Measurements from ENCODE around the gene ACOXL.

ACOXL gene

DNA sequence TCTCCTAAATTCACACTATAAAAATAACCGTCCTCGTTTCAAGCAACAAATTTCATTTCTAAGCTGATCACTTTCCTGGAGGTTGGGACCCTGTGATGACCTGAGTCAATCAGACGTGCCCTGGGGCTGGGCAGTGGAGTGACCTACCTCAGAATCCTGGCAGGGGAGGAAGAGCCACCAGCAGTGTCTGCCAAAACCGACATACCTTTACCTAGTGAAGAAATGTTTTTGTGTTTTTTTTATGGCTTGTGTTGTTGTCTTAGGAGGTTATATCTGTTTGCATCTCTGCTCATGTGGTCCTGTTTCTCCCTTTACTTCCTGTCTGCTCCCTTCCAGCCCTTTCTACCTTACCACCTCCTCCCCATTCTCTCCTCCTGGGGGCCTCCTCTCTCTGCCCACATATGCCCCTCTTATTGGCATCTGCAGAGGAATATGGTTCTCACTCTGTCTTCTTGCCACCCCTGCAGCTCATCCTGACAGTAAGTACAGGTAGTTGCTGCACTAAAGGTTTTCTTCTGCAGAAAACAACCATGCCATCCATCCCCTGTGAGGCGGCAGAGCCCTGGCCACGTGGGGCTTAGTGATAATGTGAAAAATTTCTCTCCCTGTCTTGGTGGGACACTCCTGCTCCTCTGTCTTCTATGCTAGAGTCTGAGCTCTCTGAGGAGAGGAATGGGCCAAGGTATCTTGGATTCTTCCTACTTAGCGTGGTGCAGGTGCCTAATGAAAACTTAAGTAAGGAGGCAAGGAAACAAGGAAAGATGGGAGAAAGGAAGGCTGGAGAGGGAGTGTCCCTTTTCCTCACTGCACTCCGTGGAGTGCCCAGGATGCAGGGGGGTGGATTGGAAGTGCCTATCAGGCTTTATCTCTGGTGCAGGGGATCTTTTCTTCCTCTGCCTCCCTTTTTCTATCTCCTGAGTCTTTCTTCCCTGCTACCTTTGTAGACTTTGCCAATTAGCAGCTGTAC is 15.4 kb downstream of the ACOXL start:
- TF ChIP-seq, protein P1, sequence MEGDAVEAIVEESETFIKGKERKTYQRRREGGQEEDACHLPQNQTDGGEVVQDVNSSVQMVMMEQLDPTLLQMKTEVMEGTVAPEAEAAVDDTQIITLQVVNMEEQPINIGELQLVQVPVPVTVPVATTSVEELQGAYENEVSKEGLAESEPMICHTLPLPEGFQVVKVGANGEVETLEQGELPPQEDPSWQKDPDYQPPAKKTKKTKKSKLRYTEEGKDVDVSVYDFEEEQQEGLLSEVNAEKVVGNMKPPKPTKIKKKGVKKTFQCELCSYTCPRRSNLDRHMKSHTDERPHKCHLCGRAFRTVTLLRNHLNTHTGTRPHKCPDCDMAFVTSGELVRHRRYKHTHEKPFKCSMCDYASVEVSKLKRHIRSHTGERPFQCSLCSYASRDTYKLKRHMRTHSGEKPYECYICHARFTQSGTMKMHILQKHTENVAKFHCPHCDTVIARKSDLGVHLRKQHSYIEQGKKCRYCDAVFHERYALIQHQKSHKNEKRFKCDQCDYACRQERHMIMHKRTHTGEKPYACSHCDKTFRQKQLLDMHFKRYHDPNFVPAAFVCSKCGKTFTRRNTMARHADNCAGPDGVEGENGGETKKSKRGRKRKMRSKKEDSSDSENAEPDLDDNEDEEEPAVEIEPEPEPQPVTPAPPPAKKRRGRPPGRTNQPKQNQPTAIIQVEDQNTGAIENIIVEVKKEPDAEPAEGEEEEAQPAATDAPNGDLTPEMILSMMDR (IDR thresholded peaks at IDR 0.05; ENCODE audit: low read depth, low read length), result no peak
- no peak overlapping the region for H3K4me3 ChIP-seq (ENCODE audit: low read depth, low read length)

DNA sequence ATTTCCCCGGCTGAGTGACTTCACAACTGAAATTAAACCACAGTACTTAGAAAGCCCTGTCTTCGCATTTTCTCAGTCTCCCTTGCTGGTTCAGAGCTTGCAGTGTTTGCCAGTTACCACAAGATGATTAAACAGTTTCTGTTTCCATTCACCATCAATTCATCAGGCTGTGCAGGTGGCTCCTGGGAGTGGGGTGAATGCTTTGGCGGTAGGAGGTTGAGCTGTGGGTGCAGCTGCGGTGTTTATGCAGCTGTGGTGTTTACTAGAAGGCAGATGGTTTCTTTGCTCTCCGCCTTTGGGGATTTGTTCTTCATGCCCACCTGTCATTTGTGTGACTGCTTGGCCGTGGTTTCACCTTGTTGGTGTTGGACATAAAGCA is 16.1 kb downstream of the ACOXL start:
- TF ChIP-seq, protein P1 (IDR thresholded peaks at IDR 0.05; ENCODE audit: low read depth, low read length), result no peak
- no peak overlapping the region for H3K4me3 ChIP-seq (ENCODE audit: low read depth, low read length)

DNA sequence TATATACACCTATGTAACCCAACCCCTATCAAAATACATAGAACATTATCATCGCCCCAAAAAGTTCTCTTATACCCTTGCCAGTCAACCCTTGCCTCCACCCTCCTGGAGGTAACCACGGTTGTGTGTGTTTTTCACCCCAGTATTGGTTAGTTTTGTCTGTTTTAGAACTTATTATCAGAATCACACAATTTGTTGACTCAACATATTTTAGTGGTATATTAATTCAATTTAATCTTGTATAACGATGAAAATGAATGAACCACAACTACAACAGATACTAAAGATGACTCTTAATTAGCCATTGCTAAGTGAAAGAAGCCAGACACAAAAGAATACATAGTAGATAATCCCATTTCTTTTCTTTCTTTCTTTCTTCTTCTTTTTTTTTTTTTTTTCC is 19.3 kb downstream of the ACOXL start:
- H3K4me3 ChIP-seq (ENCODE audit: low read depth, low read length), result no peak overlapping the region
- TF ChIP-seq, protein P1 (IDR thresholded peaks at IDR 0.05; ENCODE audit: low read depth, low read length), result no peak

DNA sequence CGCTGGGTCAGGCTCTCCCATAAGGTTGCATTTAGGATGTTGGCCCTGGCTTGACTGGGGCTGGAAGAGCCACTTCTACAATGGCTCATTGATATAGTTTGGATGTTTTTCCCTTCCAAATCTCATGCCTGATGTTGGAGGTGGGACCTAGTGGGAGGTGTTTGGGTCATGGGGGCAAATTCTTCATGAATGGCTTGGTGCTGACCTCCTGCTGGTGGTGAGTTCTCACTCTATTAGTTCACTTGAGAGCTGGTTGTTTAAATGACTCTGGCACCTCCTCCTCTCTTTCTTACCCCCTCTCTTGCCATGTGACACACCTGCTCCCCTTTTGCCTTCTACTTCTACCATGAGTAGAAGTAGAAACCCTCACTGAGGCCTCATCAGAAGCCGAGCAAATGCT is 20.5 kb downstream of the ACOXL start:
- TF ChIP-seq, protein P1 (IDR thresholded peaks at IDR 0.05; ENCODE audit: low read depth, low read length), result no peak
- H3K4me3 ChIP-seq (ENCODE audit: low read depth, low read length), result no peak overlapping the region

DNA sequence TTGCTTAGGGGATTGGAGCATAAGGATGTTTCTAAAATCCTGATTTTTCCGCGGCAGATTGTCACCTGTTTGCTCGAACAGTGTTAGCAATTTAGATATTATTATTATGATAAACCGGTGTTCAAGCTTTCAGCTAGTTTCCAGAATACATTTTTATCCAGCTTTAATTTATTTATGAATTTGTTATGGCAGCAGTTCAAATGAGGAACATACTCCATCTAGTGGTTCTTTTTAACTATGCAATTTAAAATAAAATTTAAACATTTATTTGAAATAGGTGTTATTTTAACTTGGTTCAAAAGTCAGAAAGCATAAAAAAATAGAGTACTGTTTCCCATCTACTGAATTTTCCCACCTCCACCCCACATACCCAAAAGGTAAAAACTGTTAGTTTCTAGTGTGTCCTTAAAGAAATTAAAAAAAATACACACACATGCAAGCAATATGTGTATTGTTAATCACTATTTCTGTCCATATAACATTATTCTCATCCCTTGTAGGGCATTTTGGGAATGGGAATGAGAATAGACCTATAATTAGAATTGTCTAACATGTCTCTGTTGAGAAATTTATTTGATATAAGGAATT is 23.2 kb downstream of the ACOXL start:
- H3K4me3 ChIP-seq (ENCODE audit: low read depth, low read length), result no peak overlapping the region
- TF ChIP-seq, protein P1 (IDR thresholded peaks at IDR 0.05; ENCODE audit: low read depth, low read length), result no peak; the same call in 1 of the 2 replicates

DNA sequence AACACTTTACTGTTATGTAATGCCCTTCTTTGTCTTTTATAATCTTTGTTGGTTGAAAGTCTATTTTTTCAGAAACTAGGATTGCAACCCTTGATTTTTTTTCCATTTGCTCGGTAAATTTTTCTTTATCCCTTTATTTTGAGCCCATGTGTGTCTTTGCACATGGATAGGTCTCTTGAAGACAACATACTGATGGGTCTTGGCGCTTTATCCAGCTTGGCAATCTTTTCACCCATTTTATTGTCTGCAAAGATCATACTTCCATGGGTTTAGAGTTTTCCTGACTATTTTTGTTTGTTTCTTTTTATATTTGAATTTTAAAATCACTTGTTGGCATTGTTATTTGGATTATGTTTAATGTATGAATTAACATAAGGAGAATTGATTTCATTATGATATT is 27.0 kb downstream of the ACOXL start:
- no peak overlapping the region for H3K4me3 ChIP-seq (ENCODE audit: low read depth, low read length)
- TF ChIP-seq, protein P1 (IDR thresholded peaks at IDR 0.05; ENCODE audit: low read depth, low read length), result no peak

DNA sequence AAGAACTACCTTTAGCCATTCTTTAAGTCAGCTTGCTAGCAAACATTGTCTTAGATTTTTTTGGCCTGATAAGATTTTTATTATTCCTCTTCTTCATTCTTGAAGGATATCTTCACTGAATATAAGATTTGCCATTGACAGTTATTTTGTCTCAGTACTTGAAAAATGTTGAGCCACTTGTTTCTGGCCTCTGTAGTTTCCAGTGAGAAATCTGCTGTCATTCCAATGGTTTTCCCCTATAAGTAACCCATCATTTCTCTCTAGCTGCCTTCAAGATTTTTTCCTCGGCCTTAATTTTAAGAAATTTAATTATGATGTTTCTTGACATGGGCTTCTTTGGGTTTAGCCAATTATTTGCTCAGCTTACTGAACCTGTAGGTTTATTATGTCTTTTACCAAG is 32.6 kb downstream of the ACOXL start:
- TF ChIP-seq, protein P1 (IDR thresholded peaks at IDR 0.05; ENCODE audit: low read depth, low read length), result no peak
- H3K4me3 ChIP-seq (ENCODE audit: low read depth, low read length), result no peak overlapping the region

Data from WI38 (cell line).